ENCODE measurements around the gene FGF18. TPM values are rescaled to one million over a fixed set of nuclear protein-coding genes. Genes with fewer than 3 reads are reported as not detected.

The FGF18 gene
- total and polyA plus RNA-seq, 9 of the 15 experiments (the other 6 are each of a cell fraction or from before 2014, with no cell fraction given), result 0.05 to 0.18 (median 0.11) TPM; not detected in 6

DNA sequence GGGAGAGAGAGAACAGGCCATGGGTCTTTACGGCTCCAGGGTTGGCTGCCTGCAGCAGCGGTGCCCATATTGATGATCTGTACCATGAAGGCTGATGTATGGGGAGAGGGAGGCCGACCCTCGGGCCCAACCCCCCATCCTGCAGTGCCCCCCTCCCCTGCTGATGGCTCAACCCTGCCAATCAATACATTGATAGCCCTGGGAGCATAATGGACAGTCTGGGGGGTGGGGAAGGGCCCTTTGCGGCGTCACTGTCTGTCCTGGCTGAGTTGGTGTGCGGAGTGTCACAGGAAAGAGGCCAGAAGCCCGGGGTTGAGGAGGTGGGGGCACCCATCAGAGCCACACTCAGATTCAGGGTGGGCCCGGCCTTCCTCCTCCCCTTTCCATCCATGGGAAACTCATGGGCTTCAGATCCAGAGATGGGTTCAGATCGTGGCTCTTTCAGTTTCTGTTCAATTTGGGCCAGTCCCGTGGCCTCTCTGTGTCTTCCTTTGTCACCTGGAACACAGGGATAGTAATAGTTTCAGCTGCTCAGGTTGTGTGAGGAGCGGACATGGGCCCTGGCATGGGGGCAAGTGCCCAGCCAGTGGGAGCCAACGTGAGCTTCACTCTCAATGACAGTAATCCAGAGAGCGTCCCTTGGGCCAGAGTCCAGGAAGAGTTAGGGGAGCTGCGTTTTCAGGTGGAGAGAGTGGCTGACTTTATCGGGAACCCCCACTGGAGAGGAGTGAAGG lies 9.5 kb downstream of the FGF18 start (continued):
- TF ChIP-seq ZNF586 (CRISPR knock-in tag; conservative IDR thresholded peaks at IDR 0.05) (no peak), ZNF175 (CRISPR knock-in tag; IDR thresholded peaks at IDR 0.05; ENCODE audit: low read depth) (no peak), MBD2 (IDR thresholded peaks at IDR 0.05; ENCODE audit: borderline replicate concordance, low read depth) (no peak), TSHZ1 (CRISPR knock-in tag; IDR thresholded peaks at IDR 0.05) (no peak), MAFK (IDR thresholded peaks at IDR 0.05; ENCODE audit: low read length) (no peak), IRF2 (CRISPR knock-in tag; IDR thresholded peaks at IDR 0.05) (no peak)
- TF ChIP-seq, protein P1, sequence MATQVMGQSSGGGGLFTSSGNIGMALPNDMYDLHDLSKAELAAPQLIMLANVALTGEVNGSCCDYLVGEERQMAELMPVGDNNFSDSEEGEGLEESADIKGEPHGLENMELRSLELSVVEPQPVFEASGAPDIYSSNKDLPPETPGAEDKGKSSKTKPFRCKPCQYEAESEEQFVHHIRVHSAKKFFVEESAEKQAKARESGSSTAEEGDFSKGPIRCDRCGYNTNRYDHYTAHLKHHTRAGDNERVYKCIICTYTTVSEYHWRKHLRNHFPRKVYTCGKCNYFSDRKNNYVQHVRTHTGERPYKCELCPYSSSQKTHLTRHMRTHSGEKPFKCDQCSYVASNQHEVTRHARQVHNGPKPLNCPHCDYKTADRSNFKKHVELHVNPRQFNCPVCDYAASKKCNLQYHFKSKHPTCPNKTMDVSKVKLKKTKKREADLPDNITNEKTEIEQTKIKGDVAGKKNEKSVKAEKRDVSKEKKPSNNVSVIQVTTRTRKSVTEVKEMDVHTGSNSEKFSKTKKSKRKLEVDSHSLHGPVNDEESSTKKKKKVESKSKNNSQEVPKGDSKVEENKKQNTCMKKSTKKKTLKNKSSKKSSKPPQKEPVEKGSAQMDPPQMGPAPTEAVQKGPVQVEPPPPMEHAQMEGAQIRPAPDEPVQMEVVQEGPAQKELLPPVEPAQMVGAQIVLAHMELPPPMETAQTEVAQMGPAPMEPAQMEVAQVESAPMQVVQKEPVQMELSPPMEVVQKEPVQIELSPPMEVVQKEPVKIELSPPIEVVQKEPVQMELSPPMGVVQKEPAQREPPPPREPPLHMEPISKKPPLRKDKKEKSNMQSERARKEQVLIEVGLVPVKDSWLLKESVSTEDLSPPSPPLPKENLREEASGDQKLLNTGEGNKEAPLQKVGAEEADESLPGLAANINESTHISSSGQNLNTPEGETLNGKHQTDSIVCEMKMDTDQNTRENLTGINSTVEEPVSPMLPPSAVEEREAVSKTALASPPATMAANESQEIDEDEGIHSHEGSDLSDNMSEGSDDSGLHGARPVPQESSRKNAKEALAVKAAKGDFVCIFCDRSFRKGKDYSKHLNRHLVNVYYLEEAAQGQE (IDR thresholded peaks at IDR 0.05; ENCODE audit: borderline replicate concordance), result no peak
- TF ChIP-seq, protein P1 (CRISPR knock-in tag; IDR thresholded peaks at IDR 0.05; ENCODE audit: low read depth), result no peak
